K562 (cell line): Measurements from ENCODE around the gene NABP2. TPM values are rescaled to one million over a fixed set of nuclear protein-coding genes. Genes with fewer than 3 reads are reported as not detected.

Experiments
- ATAC-seq: fragments of 200-7000 bp; cut with Tn5 transposase; 3 replicates; pipeline ENCODE4 v1.9.1; 2020; ENCODE audit warnings: moderate library complexity
- Bru-seq: library from RNA; stranded (reverse); fragments of 400-500 nt; gene quantifications from one replicate; lab custom pipeline; 2021; lab: Mats Ljungman, UMichigan
- BruChase-seq, 2 experiments: library from RNA; stranded (reverse); fragments of 400-500 nt; gene quantifications; one replicate each; lab custom pipeline; 2021; lab: Mats Ljungman, UMichigan
- BruUV-seq: library from RNA; stranded (reverse); fragments of 400-500 nt; replicated peaks from 2 replicates; lab custom pipeline; 2021; lab: Mats Ljungman, UMichigan
- CTCF ChIA-PET: fragments of 300-600 bp; formaldehyde crosslinking; extraction: SDS; loops from one replicate; lab custom pipeline; 2021; ENCODE audit warnings: low intra/inter-chr PET ratio; lab: Yijun Ruan, JAX
- POLR2A ChIA-PET: fragments of 300-600, 350-650 bp; sonication (Branson Sonifier 250); formaldehyde crosslinking; extraction: SDS; loops from one replicate; lab custom pipeline; 2021; ENCODE audit warnings: antibody characterized with exemption, inconsistent platforms; lab: Yijun Ruan, JAX
- DNase-seq, 4 experiments: peaks; one replicate each; pipeline versions ENCODE4 v3.0.0 to v3.0.0-alpha.2; 2011 to 2018; ENCODE audit warnings: low spot score in 3 of 4, mixed read lengths in 3 of 4; ENCODE audit errors: extremely low read depth in 1 of 4
- FAIRE-seq: peaks from 2 replicates; lab custom pipeline; 2011; peaks lifted over from hg19 to GRCh38; lab: Jason Lieb, UNC
- H2AFZ ChIP-seq: 2 replicates; pipeline ENCODE4 v1.6.0; 2011; ENCODE audit warnings: low read depth, low read length, control low read depth, inconsistent platforms
- H3K27ac ChIP-seq: fragments of 200-600 bp; 3 replicates; pipeline ENCODE4 v1.8.0; 2011; ENCODE audit warnings: low read depth, mild to moderate bottlenecking, control low read depth, inconsistent platforms, low read length, moderate library complexity, mixed read lengths; ENCODE audit errors: extremely low read depth
- H3K27me3 ChIP-seq, 2 experiments: fragments of 300-600 bp in 1 of 2; 2 replicates in 1 of 2; 3 replicates in 1 of 2; pipeline versions ENCODE4 v1.6.0 to v1.8.0; 2011; ENCODE audit warnings: inconsistent platforms in 2 of 2, low read length in 2 of 2, mild to moderate bottlenecking in 1 of 2, mixed read lengths in 1 of 2, moderate library complexity in 1 of 2; ENCODE audit not compliant: control insufficient read depth in 2 of 2, insufficient read depth in 2 of 2
- H3K36me3 ChIP-seq: fragments of 300-600 bp; 3 replicates; pipeline ENCODE4 v1.8.0; 2011; ENCODE audit warnings: mild to moderate bottlenecking, low read length, inconsistent platforms; ENCODE audit not compliant: control insufficient read depth, insufficient read depth
- H3K4me1 ChIP-seq, 2 experiments: fragments of 200-600 bp in 1 of 2; replicated peaks in 1 of 2; 2 replicates in 1 of 2; 3 replicates in 1 of 2; pipeline versions ENCODE4 v1.5.1 to v1.8.0; 2011; ENCODE audit warnings: inconsistent platforms in 2 of 2, low read length in 2 of 2, mild to moderate bottlenecking in 1 of 2, mixed read lengths in 1 of 2, moderate library complexity in 1 of 2; ENCODE audit not compliant: control insufficient read depth in 2 of 2, insufficient read depth in 2 of 2
- H3K4me2 ChIP-seq: 2 replicates; pipeline ENCODE4 v1.6.1; 2011; ENCODE audit warnings: low read length, control low read depth, inconsistent platforms, mixed read lengths; ENCODE audit not compliant: insufficient read depth
- H3K4me3 ChIP-seq: fragments of 200-600 bp; sonication (generic), shearing (Covaris generic); 2 replicates; pipeline ENCODE4 v1.5.1; 2016; ENCODE audit warnings: control low read depth, inconsistent platforms
- H3K79me2 ChIP-seq: fragments of 200-600 bp; 3 replicates; pipeline ENCODE4 v1.8.0; 2011; ENCODE audit warnings: low read length, inconsistent platforms; ENCODE audit not compliant: control insufficient read depth, insufficient read depth
- H3K9ac ChIP-seq, 2 experiments: 2 replicates each; pipeline versions ENCODE4 v1.6.0 to v1.6.1; 2011; ENCODE audit warnings: low read depth in 2 of 2, low read length in 2 of 2, control low read depth in 1 of 2, inconsistent platforms in 1 of 2, mild to moderate bottlenecking in 1 of 2, mixed read lengths in 1 of 2; ENCODE audit not compliant: insufficient read depth in 1 of 2
- H3K9me1 ChIP-seq: one replicate; pipeline ENCODE4 v1.6.0; 2011; ENCODE audit warnings: inconsistent platforms, mild to moderate bottlenecking, low read length, moderate library complexity; ENCODE audit not compliant: control insufficient read depth, insufficient read depth
- H3K9me3 ChIP-seq: replicated peaks from 2 replicates; pipeline ENCODE4 v1.5.1; 2011; ENCODE audit warnings: low read depth, low read length, inconsistent platforms; ENCODE audit not compliant: control insufficient read depth, insufficient read depth
- H4K20me1 ChIP-seq: replicated peaks from 2 replicates; pipeline ENCODE4 v1.6.1; 2011; ENCODE audit warnings: low read length, inconsistent platforms, mixed read lengths; ENCODE audit not compliant: control insufficient read depth, insufficient read depth
- E2F8 ChIP-seq: fragments of 450-650 bp; IDR thresholded peaks from 2 replicates; pipeline ENCODE4 v1.7.1; 2018; ENCODE audit warnings: mild to moderate bottlenecking, low read depth; ENCODE audit not compliant: partially characterized antibody
- ELF2 ChIP-seq: fragments of 250-450 bp; sonication (Bioruptor Pico); IDR thresholded peaks from 2 replicates; pipeline ENCODE4 v1.5.0; 2021; ENCODE audit warnings: mild to moderate bottlenecking
- ELF4 ChIP-seq: fragments of 450-650 bp; formaldehyde crosslinking; IDR thresholded peaks from 2 replicates; pipeline ENCODE4 v1.4.0; 2022; ENCODE audit warnings: missing genetic modification characterization
- GABPB1 ChIP-seq: sonication (generic); formaldehyde crosslinking; IDR thresholded peaks from 2 replicates; pipeline ENCODE4 v1.8.0; 2022; ENCODE audit warnings: mild to moderate bottlenecking, missing genetic modification reagents
- MTA1 ChIP-seq: fragments of 450-650 bp; IDR thresholded peaks from 2 replicates; pipeline ENCODE4 v1.6.1; 2017; ENCODE audit warnings: borderline replicate concordance
- MYC ChIP-seq, 2 experiments: fragments of 250-450 bp in 1 of 2; sonication (Bioruptor Pico) in 1 of 2; IDR thresholded peaks; 2 replicates each; pipeline versions ENCODE4 v1.5.1 to v1.6.1; 2012 to 2021; ENCODE audit warnings: low read depth in 2 of 2, borderline replicate concordance in 1 of 2, improper control_type of control experiment in 1 of 2, low read length in 1 of 2, mild to moderate bottlenecking in 1 of 2, moderate library complexity in 1 of 2
- NR2C2 ChIP-seq, 2 experiments: fragments of 200-800 bp in 1 of 2; sonication (Bioruptor generic) in 1 of 2; sonication (generic) in 1 of 2; formaldehyde crosslinking in 1 of 2; IDR thresholded peaks; 2 replicates each; pipeline versions ENCODE4 v1.6.1 to v1.8.0; 2016 to 2022; ENCODE audit warnings: mild to moderate bottlenecking in 1 of 2, missing compliant biosample characterization in 1 of 2, missing genetic modification characterization in 1 of 2, missing genetic modification reagents in 1 of 2
- USF2 ChIP-seq: sonication (generic); formaldehyde crosslinking; IDR thresholded peaks from 2 replicates; pipeline ENCODE4 v1.5.0; 2020; ENCODE audit warnings: missing genetic modification reagents
- XRCC5 ChIP-seq: fragments of 200-400 bp; formaldehyde crosslinking; IDR thresholded peaks from 2 replicates; pipeline ENCODE4 v1.6.1; 2017; ENCODE audit warnings: low read depth, mild to moderate bottlenecking, low read length
- ZNF561 ChIP-seq: fragments of 450-650 bp; formaldehyde crosslinking; conservative IDR thresholded peaks from 2 replicates; pipeline ENCODE4 v1.4.0; 2020; ENCODE audit warnings: mild to moderate bottlenecking, moderate library complexity
- WGBS: fragments of 100-300 bp; shearing (Covaris generic); methylation state at CpG from one replicate; pipeline ENCODE4 v1.1.6; 2016; ENCODE audit warnings: low coverage, mixed read lengths; ENCODE audit not compliant: insufficient coverage; ENCODE audit errors: missing lambda C conversion rate; 5-methylcytosine and 5-hydroxymethylcytosine counted together
- in situ Hi-C: fragments of 300-500 bp; cut with MboI; formaldehyde crosslinking; loops from 4 replicates; pipeline ENCODE4 v1.15.0; 2018; ENCODE audit warnings: inconsistent platforms, mixed read lengths
- intact Hi-C: fragments of 100-400 bp; cut with micrococcal nuclease; formaldehyde crosslinking; loops from 2 replicates; pipeline ENCODE4 v1.14.2; 2022
- long read RNA-seq, 3 experiments: library from polyadenylated mRNA in 2 of 3; library from RNA in 1 of 3; unstranded in 2 of 3; stranded (forward) in 1 of 3; transcript quantifications; one replicate each; pipeline ENCODE4 v2.0.0, GENCODE V29; 2019 to 2022
- polyA minus RNA-seq, 3 experiments: library from RNA; depleted of rRNA, polyadenylated mRNA; stranded (reverse); fragments of >200 nt; gene quantifications; 2 replicates each; pipeline ENCODE4 v1.2.3, GENCODE V29; 2011
- polyA plus RNA-seq, 8 experiments: library from polyadenylated mRNA; depleted of rRNA in 4 of 8; stranded (reverse) in 5 of 8; unstranded in 3 of 8; fragments of >200 nt; fragmentation: Nextera tagmentation in 2 of 8; fragmentation: Illumina TruSeq in 1 of 8; extraction: Ambion mirVana in 2 of 8; extraction: Trizol in 1 of 8; gene quantifications; 2 replicates each; pipeline versions ENCODE4 v1.2.1 to v1.2.3, GENCODE V29; 2011 to 2014; ENCODE audit warnings: inconsistent platforms in 1 of 8, missing spikeins in 1 of 8
- total RNA-seq, 7 experiments: library from RNA; depleted of rRNA in 6 of 7; stranded (reverse); fragments of >200 nt in 6 of 7; fragmentation: Illumina TruSeq in 2 of 7; extraction: Trizol in 2 of 7; gene quantifications; 2 replicates each; pipeline versions ENCODE4 v1.2.1 to v1.2.3, GENCODE V29; 2011 to 2021; ENCODE audit warnings: low replicate concordance in 1 of 7

The NABP2 gene
- total RNA-seq (2011; cell fraction: chromatin; rRNA removed; ENCODE audit: low replicate concordance): 7.0 and 11.2 TPM in 2 replicates
- total RNA-seq (2011; cell fraction: nucleolus; rRNA removed): 9.1 and 11.5 TPM in 2 replicates
- 12.6 and 12.7 TPM in 2 replicates for total RNA-seq (2011; cell fraction: nucleoplasm; rRNA removed)
- total RNA-seq (2014; rRNA removed): 49.3 and 53.1 TPM in 2 replicates
- 38.1 and 38.2 TPM in 2 replicates for total RNA-seq (2014; rRNA removed; fragmentation: Illumina TruSeq; extraction: Trizol)
- total RNA-seq (2015; rRNA removed; fragmentation: Illumina TruSeq; extraction: Trizol): 50.0 and 51.5 TPM in 2 replicates
- 39.5 and 43.1 TPM in 2 replicates for total RNA-seq (2021)
- 51.6 and 60.6 TPM in 2 replicates for polyA plus RNA-seq (2011; rRNA removed)
- polyA plus RNA-seq (2011; cell fraction: cytosol; rRNA removed): 66.8 and 75.5 TPM in 2 replicates
- polyA plus RNA-seq (2011; cell fraction: nucleus; rRNA removed): 13.8 and 14.0 TPM in 2 replicates
- polyA plus RNA-seq (2012): 44.4 and 46.0 TPM in 2 replicates
- polyA plus RNA-seq (2014; fragmentation: Illumina TruSeq; extraction: Trizol): 43.5 and 43.8 TPM in 2 replicates
- polyA plus RNA-seq (2014; fragmentation: Nextera tagmentation; extraction: Ambion mirVana): 10 to 100 TPM; 11.3 to 28.0 TPM
- 46.8 and 58.2 TPM in 2 replicates for polyA plus RNA-seq (2014; rRNA removed)
- polyA minus RNA-seq (2011; rRNA and poly(A)+ RNA removed): 27.9 and 28.7 TPM in 2 replicates
- 17.8 and 19.0 TPM in 2 replicates for polyA minus RNA-seq (2011; cell fraction: cytosol; rRNA and poly(A)+ RNA removed)
- 4.4 and 8.1 TPM in 2 replicates for polyA minus RNA-seq (2011; cell fraction: nucleus; rRNA and poly(A)+ RNA removed)
- percentile 64 among the genes with signal in this experiment for Bru-seq, nascent RNA
- BruChase-seq, experiment 1, labeled RNA remaining after a 2-hour chase: percentile 64 among the genes with signal in this experiment
- BruChase-seq, experiment 2, labeled RNA remaining after a 6-hour chase: percentile 70 among the genes with signal in this experiment
- long read RNA-seq, experiment 1, transcript NABP2-201 (7 exons, 1,417 nt): major isoform, 31 of 87 reads
- long read RNA-seq, experiment 1, transcript NABP2-203 (6 exons, 1,775 nt): minor isoform, 22 of 87 reads
- long read RNA-seq, experiment 1, partial matches to known transcripts: 7 of 87 reads
- long read RNA-seq, experiment 1, other reads (novel, unspliced or antisense): 25 of 87 reads
- long read RNA-seq, experiment 2, transcript NABP2-201 (7 exons, 1,417 nt): major isoform, 32 of 79 reads
- long read RNA-seq, experiment 2, transcript NABP2-203 (6 exons, 1,775 nt): minor isoform, 26 of 79 reads
- long read RNA-seq, experiment 2, partial matches to known transcripts: 4 of 79 reads
- long read RNA-seq, experiment 2, other reads (novel, unspliced or antisense): 11 of 79 reads
- long read RNA-seq, experiment 3, transcript NABP2-201 (7 exons, 1,417 nt): major isoform, 20 of 27 reads
- long read RNA-seq, experiment 3, partial matches to known transcripts: 1 of 27 reads
- long read RNA-seq, experiment 3, other reads (novel, unspliced or antisense): 1 of 27 reads

DNA sequence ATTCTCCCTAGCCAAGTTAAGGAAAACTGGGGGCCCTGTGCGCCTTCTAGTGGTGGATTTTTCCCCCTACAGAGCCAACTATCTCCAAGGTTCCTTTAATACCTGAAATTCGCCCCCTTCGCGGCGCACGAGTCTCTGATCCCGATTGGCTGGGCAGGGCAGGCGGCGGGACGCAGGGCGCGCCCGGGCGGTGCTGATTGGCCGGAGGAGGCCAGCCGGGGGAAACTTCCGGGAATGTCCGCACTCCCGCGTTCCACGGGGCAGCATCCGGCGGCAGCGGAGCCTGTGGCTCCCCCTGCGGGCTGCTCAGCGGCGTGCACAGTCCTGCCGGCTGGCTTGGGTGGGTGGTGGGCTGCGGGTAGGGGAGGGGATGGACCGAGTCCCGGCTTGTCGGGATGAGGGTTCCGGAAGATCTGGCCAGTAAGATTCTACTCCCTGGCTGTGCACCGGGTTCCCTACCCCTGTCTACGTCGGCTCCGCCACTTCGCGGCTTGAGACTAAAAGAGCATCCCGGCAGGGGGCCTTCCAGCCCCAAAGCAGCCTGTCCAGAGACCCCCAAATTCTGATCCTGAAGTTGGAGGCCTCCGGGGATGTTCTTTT, at the start of gene NABP2:
NABP2 (plus strand) TSS at position 241 of the 600 bp plus-strand sequence. CDS start 515 bp downstream, outside the sequence.
- FAIRE-seq: peak; percentile 91
- Histone ChIP-seq H3K9me3 (no peaks in the 10 kb centered on the region), H3K4me3 (peak within 1 kb of the TSS; percentile 95), H2AFZ (peak within 1 kb of the TSS; percentile 96), H3K4me2 (peak within 1 kb of the TSS; percentile 97), H3K36me3 (peaks cover 9% of the 10 kb centered on the region; the same call in 2 of the 3 replicates), H3K79me2 (peaks cover 45% of the 10 kb centered on the region), H3K9me1 (no peaks in the 10 kb centered on the region), H3K27me3 (no peaks in the 10 kb centered on the region), H3K9ac (peak within 1 kb of the TSS; percentile 81 to 92), H4K20me1 (no peaks in the 10 kb centered on the region), H3K27ac (peak within 1 kb of the TSS; percentile 93), H3K4me1 (peaks cover 26 to 31% of the 10 kb centered on the region in 2 experiments; a peak in 4 of 5 replicates)
- peak; percentile 98 to 100 (median 99) for DNase-seq
- in situ Hi-C loops: no loop called here
- under 1% methylated on average over 41 of the region's 41 CpGs for WGBS
- ChIA-PET CTCF (interaction anchor here (0.6 to 2.8 kb wide), 9 partner anchors 18 to 105 kb away, joined by 3 to 31 read pairs (median 4); partner anchors contain the start of genes ANKRD52, CS, SMARCC2 and ZC3H10), POLR2A (no interaction called here)
- peak; percentile 91 for ATAC-seq
- intact Hi-C loops: loop anchor here (1.0 to 10.0 kb wide), 6 partner anchors 18 to 179 kb away; partner anchors contain the start of genes ANKRD52, COQ10A and RPS26
- no TSS peak for BruUV-seq
- TF ChIP-seq USF2 (CRISPR knock-in tag): peak; percentile 60
- TF ChIP-seq ELF2 (CRISPR knock-in tag): peak; percentile 86
- TF ChIP-seq GABPB1 (CRISPR knock-in tag): peak; percentile 94
- no peak for TF ChIP-seq ZNF561 (CRISPR knock-in tag)
- TF ChIP-seq MTA1: no peak
- peak; percentile 95 for TF ChIP-seq XRCC5
- TF ChIP-seq MYC (IDR thresholded peaks at IDR 0.05; ENCODE audit: low read depth, low read length): peak; percentile 87
- TF ChIP-seq MYC (CRISPR knock-in tag; IDR thresholded peaks at IDR 0.05; ENCODE audit: borderline replicate concordance, low read depth): 0 out of 2 replicates have a peak, but pooled peaks have one; percentile 41
- TF ChIP-seq NR2C2 (CRISPR knock-in tag; IDR thresholded peaks at IDR 0.05): no peak; the same call in 1 of the 2 replicates
- TF ChIP-seq NR2C2 (tag; IDR thresholded peaks at IDR 0.05): peak; percentile 58; the same call in 1 of the 2 replicates
- TF ChIP-seq E2F8: peak; percentile 98
- 0 out of 2 replicates have a peak, but pooled peaks have one; percentile 65 for TF ChIP-seq ELF4 (CRISPR knock-in tag)
